Erythroblast (primary cell): ENCODE measurements around the gene FBXL17.

Experiments used
- GATA1 ChIP-seq: IDR thresholded peaks from 2 replicates; pipeline ENCODE4 v1.6.1; 2011; ENCODE audit warnings: low read depth, mild to moderate bottlenecking, control low read depth, low read length, moderate library complexity
- POLR2A ChIP-seq: IDR thresholded peaks from 2 replicates; pipeline ENCODE4 v1.6.1; 2011; ENCODE audit warnings: mild to moderate bottlenecking, low read length

GRCh38 chr5:108184940-108185339 is 197.0 kb downstream of the FBXL17 start:
- no peak for TF ChIP-seq POLR2A
- no peak for TF ChIP-seq GATA1
